ENCODE results near the gene ACADM. TPM values are rescaled to one million over a fixed set of nuclear protein-coding genes. Genes with fewer than 3 reads are reported as not detected.

Gene ACADM
- total RNA-seq, 3 donors from 2014 or later (not counting 1 experiment from before 2014, with no cell fraction given) = 15.2 to 20.9 (median 17.7) TPM

GRCh38 chr1:75723989-75724471 is 479 bp upstream of the ACADM start:
- intact Hi-C loops (cut with micrococcal nuclease) = loop anchor here (1.0 kb wide), 1 partner anchor 62 kb away; the partner anchor contains the start of gene RABGGTB
- WGBS (ENCODE audit: insufficient coverage) = 1% methylated on average over 29 of the region's 30 CpGs
- TF ChIP-seq, protein P1, sequence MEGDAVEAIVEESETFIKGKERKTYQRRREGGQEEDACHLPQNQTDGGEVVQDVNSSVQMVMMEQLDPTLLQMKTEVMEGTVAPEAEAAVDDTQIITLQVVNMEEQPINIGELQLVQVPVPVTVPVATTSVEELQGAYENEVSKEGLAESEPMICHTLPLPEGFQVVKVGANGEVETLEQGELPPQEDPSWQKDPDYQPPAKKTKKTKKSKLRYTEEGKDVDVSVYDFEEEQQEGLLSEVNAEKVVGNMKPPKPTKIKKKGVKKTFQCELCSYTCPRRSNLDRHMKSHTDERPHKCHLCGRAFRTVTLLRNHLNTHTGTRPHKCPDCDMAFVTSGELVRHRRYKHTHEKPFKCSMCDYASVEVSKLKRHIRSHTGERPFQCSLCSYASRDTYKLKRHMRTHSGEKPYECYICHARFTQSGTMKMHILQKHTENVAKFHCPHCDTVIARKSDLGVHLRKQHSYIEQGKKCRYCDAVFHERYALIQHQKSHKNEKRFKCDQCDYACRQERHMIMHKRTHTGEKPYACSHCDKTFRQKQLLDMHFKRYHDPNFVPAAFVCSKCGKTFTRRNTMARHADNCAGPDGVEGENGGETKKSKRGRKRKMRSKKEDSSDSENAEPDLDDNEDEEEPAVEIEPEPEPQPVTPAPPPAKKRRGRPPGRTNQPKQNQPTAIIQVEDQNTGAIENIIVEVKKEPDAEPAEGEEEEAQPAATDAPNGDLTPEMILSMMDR (IDR thresholded peaks at IDR 0.05) = no peak
- no peaks in the 10 kb centered on the region for H3K9me3 Mint-ChIP-seq
- H3K9me3 ChIP-seq (ENCODE audit: control insufficient read depth, insufficient read depth, low read length) = no peaks in the 10 kb centered on the region
- no peaks in the 10 kb centered on the region for H3K27me3 ChIP-seq (ENCODE audit: control insufficient read depth, insufficient read depth, low read length)
- H3K4me1 Mint-ChIP-seq = peaks cover 30 to 41% of the 10 kb centered on the region in 2 donors
- peaks cover 0 to 2% of the 10 kb centered on the region in 2 donors for H3K27me3 Mint-ChIP-seq (ENCODE audit: low read depth in 2 of 2)
- H3K4me3 Mint-ChIP-seq = peak overlapping the region; percentile 97
- H3K36me3 Mint-ChIP-seq = no peaks in the 10 kb centered on the region
- peaks cover 7% of the 10 kb centered on the region for H3K4me1 ChIP-seq (ENCODE audit: control insufficient read depth, insufficient read depth, low read length)
- no peaks in the 10 kb centered on the region for H3K36me3 ChIP-seq (ENCODE audit: control insufficient read depth, insufficient read depth, low read length)
- DNase-seq (peak; percentile 67 to 78), ATAC-seq (peak; percentile 78 to 86 (median 79))
- peak overlapping the region; percentile 100 for H3K4me3 ChIP-seq (ENCODE audit: low read length)
- peak overlapping the region; percentile 83 to 99 for H3K27ac Mint-ChIP-seq
- peak overlapping the region; percentile 92 for H3K27ac ChIP-seq (ENCODE audit: low read length)

DNA sequence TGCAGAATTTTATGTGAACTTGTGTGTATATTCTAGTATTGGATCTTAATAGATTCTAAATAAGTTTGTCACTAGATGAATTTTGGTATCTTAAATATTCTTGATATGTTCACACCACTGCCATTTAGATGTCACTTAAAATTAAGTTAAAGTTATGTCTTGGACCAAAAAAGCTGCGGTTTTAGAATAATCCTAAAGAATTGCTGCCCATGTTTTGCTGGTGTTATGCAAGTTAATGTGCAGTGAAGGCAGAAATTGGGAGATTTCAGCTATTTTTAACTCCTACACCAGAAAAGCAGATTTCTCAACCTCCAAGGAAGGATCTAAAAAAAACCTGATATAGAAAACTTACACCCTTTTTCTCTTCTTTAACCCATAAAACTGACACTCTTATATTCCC is 757 bp downstream of the ACADM start:
- WGBS (ENCODE audit: insufficient coverage) = 0% methylated on average over 1 of the region's 1 CpG
- ATAC-seq = no peak
- peak overlapping the region; percentile 97 for H3K4me3 Mint-ChIP-seq
- H3K4me3 ChIP-seq (ENCODE audit: low read length) = peak overlapping the region; percentile 100
- H3K27me3 Mint-ChIP-seq (ENCODE audit: low read depth in 2 of 2) = peaks cover 0 to 2% of the 10 kb centered on the region in 2 donors
- peaks cover 7% of the 10 kb centered on the region for H3K4me1 ChIP-seq (ENCODE audit: control insufficient read depth, insufficient read depth, low read length)
- no peaks in the 10 kb centered on the region for H3K9me3 Mint-ChIP-seq
- no peaks in the 10 kb centered on the region for H3K36me3 Mint-ChIP-seq
- peak overlapping the region; percentile 83 to 99 for H3K27ac Mint-ChIP-seq
- H3K27me3 ChIP-seq (ENCODE audit: control insufficient read depth, insufficient read depth, low read length) = no peaks in the 10 kb centered on the region
- H3K9me3 ChIP-seq (ENCODE audit: control insufficient read depth, insufficient read depth, low read length) = no peaks in the 10 kb centered on the region
- TF ChIP-seq, protein P1 (IDR thresholded peaks at IDR 0.05) = no peak
- peak overlapping the region; percentile 44 for H3K27ac ChIP-seq (ENCODE audit: low read length)
- H3K36me3 ChIP-seq (ENCODE audit: control insufficient read depth, insufficient read depth, low read length) = no peaks in the 10 kb centered on the region
- H3K4me1 Mint-ChIP-seq = peaks cover 30 to 41% of the 10 kb centered on the region in 2 donors
- intact Hi-C loops (cut with micrococcal nuclease) = no loop called here
- DNase-seq = peak in 1 of 2 donors; percentile 5

GRCh38 chr1:75725861-75726361 is 1.4 kb downstream of the ACADM start:
- WGBS (ENCODE audit: insufficient coverage) = 77% methylated on average over 11 of the region's 11 CpGs
- Histone ChIP-seq H3K4me3 (ENCODE audit: low read length) (no peak overlapping the region), H3K27me3 (ENCODE audit: control insufficient read depth, insufficient read depth, low read length) (no peaks in the 10 kb centered on the region), H3K4me1 (ENCODE audit: control insufficient read depth, insufficient read depth, low read length) (peaks cover 7% of the 10 kb centered on the region), H3K9me3 (ENCODE audit: control insufficient read depth, insufficient read depth, low read length) (no peaks in the 10 kb centered on the region), H3K36me3 (ENCODE audit: control insufficient read depth, insufficient read depth, low read length) (no peaks in the 10 kb centered on the region), H3K27ac (ENCODE audit: low read length) (peak overlapping the region; percentile 3)
- H3K4me1 Mint-ChIP-seq = peaks cover 30 to 35% of the 10 kb centered on the region in 2 donors
- TF ChIP-seq, protein P1 (IDR thresholded peaks at IDR 0.05) = no peak
- H3K27me3 Mint-ChIP-seq (ENCODE audit: low read depth in 2 of 2) = peaks cover 0 to 2% of the 10 kb centered on the region in 2 donors
- ATAC-seq = no peak
- intact Hi-C loops (cut with micrococcal nuclease) = no loop called here
- peak in 1 of 2 donors; percentile 4 for DNase-seq
- no peaks in the 10 kb centered on the region for H3K9me3 Mint-ChIP-seq
- peak overlapping the region; percentile 83 to 99 for H3K27ac Mint-ChIP-seq
- peak overlapping the region; percentile 97 for H3K4me3 Mint-ChIP-seq
- H3K36me3 Mint-ChIP-seq = no peaks in the 10 kb centered on the region
